ENCODE measurements around the gene NUP188.

- TF ChIP-seq CTCF (optimal IDR thresholded peaks at IDR 0.05 in 1 of 3, IDR thresholded peaks at IDR 0.05 in 1 of 3, conservative IDR thresholded peaks at IDR 0.05 in 1 of 3; ENCODE audit: extremely low read depth in 1 of 3, insufficient read depth in 2 of 3, low read length in 3 of 3) (no peak), EZH2 (IDR thresholded peaks at IDR 0.05; ENCODE audit: low read length) (no peak)
Observed at GRCh38 chr9:128898845-128899565, 48.5 kb upstream of the NUP188 start.
